ENCODE results near the gene IPCEF1.

IPCEF1 gene

DNA sequence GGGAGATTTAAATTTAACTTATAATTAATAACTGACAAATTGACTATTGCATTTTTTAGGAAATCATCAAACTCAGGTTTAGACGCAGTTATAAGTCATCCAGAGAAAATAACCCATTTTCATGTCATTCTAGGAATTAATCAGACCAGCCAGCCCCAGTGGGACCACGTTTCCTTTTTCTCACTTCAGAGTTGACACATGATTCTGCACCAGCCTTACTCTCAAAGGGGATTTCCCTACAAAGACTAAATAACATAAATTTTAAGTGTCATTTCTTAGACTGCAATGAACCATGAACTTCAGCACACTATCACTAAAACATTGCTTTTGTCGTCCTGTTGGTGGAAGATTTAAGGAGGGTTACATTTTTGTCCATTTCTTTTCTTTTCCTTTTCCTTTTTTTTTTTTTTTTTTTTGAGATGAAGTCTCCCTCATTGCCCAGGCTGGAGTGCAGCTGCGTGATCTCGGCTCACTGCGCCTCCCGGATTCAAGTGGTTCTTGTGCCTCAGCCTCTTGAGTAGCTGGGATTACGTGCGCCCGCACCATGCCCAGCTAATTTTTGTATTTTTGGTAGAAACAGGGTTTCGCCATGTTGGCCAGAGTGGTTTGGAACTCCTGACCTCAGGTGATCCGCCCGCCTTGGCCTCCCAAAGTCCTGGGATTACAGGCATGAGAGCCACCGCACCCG, 3.6 kb downstream of the IPCEF1 start:
- H3K27ac ChIP-seq = no peak overlapping the region
- TF ChIP-seq, protein P1, sequence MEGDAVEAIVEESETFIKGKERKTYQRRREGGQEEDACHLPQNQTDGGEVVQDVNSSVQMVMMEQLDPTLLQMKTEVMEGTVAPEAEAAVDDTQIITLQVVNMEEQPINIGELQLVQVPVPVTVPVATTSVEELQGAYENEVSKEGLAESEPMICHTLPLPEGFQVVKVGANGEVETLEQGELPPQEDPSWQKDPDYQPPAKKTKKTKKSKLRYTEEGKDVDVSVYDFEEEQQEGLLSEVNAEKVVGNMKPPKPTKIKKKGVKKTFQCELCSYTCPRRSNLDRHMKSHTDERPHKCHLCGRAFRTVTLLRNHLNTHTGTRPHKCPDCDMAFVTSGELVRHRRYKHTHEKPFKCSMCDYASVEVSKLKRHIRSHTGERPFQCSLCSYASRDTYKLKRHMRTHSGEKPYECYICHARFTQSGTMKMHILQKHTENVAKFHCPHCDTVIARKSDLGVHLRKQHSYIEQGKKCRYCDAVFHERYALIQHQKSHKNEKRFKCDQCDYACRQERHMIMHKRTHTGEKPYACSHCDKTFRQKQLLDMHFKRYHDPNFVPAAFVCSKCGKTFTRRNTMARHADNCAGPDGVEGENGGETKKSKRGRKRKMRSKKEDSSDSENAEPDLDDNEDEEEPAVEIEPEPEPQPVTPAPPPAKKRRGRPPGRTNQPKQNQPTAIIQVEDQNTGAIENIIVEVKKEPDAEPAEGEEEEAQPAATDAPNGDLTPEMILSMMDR (conservative IDR thresholded peaks at IDR 0.05) = no peak

DNA sequence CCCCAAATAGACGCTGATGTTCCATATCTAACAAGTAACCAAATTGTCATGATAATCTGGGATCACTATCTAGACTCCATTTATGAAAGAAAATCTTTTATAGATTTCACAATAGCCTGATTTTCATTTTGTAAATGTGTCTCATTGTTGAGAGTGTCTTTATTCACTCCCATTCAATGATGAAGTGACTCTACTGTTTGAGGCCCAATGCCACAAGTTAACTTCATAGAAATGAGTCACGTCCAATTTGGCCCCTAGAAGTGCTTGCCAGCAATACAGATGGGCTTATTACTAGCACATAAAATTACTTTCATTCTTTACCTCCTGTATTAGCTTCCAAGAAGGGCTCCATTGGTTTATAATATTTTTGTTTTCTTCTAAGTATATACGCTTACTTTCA, 6.3 kb downstream of the IPCEF1 start:
- no peak overlapping the region for H3K27ac ChIP-seq
- TF ChIP-seq, protein P1 (conservative IDR thresholded peaks at IDR 0.05) = no peak

DNA sequence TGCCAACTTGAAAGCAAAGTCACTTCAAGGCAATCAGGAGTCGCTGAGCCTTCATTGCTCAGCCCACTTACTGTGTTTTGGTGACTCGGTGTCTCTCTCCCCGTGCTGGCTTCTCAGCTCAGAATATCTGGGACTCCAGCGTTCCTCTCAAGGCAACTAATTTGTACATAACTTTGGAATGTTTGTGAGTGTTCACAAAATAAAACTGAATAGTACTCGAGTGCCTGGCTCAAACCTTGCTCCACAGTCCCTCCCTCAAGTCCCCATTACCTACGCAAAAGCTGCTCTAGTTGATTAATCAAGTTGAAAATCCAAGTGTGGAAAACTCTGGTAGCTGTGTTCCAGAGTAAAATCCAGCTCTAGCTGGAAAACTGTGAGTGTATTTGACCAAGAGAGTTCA, 8.6 kb downstream of the IPCEF1 start:
- TF ChIP-seq, protein P1 (conservative IDR thresholded peaks at IDR 0.05) = no peak
- no peak overlapping the region for H3K27ac ChIP-seq

DNA sequence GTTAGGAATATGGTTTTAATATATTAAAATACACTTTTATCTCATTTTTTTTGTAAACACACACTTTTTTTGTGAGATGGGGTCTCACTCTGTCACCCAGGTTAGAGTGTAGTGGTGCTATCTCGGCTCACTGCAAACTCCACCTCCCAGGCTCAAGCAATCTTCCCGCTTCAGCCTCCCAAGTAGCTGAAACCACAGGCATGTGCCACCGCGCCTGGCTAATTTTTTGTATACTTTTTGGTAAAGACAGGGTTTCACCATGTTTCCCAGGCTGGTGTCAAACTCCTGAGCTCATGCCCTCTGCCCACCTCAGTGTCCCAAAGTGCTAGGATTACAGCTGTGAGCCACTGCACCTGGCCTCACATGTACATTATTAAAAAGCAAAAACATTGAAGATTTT, 10.8 kb downstream of the IPCEF1 start:
- TF ChIP-seq, protein P1 (conservative IDR thresholded peaks at IDR 0.05) = no peak
- no peak overlapping the region for H3K27ac ChIP-seq

DNA sequence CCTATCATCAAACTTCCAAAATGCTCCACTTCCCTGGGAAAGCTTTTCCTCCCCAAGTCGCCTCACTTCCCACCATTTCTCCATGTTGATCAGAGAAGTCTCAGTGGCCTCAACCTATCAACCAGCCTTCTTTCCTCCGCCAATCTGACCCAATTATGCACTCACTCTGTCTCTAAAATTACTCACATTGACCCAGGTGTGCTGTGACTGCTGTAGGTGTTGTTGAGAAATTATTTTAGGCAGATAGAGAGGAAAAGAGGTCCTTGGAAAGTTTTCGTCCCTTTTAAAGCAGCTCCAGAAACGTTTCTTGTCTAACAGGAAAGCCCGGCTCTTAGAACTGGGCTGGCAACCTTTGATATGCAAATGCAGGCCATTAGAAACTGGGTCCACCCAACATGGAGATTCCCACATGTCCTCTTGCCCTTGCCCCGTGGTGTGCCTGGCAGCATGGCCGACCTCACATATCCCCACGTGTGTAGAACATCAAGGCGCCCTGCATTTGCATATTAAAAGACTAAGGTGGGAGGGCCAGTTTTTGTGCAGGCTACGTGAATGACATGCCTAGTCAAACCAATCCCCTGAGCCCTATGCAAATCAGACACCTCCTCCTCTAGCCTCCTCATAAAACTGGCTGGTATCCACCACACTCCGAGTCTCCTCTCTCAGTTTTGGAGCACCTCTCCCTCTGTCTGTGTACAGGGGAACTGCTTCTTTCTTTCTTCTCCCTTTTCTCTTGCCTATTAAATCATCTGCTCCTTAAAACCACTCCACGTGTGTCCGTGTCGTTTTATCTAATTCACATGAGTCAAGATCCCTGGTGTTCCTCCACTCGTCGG, 12.9 kb downstream of the IPCEF1 start:
- TF ChIP-seq, protein P1 (conservative IDR thresholded peaks at IDR 0.05) = peak; percentile 71
- peak overlapping the region; percentile 77 for H3K27ac ChIP-seq

DNA sequence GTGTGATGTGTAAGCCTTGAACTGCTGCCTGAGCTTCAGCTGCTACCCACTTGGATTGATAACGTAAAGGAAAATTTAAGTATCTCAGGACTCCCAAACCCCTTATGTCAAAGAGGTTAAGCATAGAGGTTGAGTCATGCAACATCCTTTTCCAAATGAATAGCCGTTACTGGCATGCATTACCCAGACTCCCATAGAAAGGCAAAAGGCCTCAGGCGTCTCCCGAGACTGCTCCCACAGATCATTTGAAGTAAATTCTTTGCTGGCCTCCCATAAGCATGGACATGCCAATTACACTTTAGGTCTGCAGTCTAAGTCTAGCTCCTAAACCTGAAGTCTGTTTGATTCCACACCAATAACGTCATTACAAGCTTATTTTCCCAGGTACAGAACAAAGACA, 14.7 kb downstream of the IPCEF1 start:
- TF ChIP-seq, protein P1 (conservative IDR thresholded peaks at IDR 0.05) = no peak
- peak overlapping the region; percentile 77 for H3K27ac ChIP-seq

DNA sequence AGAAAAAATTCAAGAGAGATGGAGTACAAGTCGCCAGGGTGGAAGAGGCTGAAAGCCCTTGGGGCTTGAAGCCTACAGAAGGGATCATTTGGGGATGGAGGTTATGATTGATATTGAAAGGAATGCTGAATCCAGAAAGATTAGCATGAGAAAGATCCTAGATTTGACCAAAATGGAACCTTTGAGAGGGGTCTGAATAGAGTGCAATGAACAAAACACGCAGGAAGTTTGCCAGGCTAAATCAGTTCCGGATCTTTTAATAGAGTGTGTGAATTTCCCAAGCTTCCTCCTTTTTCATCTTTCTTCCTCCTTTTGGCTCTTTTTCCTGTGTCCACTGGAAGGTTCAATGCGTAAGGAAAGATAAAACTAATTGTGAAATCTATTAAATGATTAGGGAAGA, 15.3 kb downstream of the IPCEF1 start:
- peak overlapping the region; percentile 77 for H3K27ac ChIP-seq

More for the DNA sequence above, 15.3 kb downstream of the IPCEF1 start:
- TF ChIP-seq, protein P1 (conservative IDR thresholded peaks at IDR 0.05) = no peak

Data from VCaP (cell line).